PC-9 (cell line): ENCODE measurements around the gene DNAI4. TPM values are rescaled to one million over a fixed set of nuclear protein-coding genes. Genes with fewer than 3 reads are reported as not detected.
"Not testable (repeated sequence)": the region's sequence is repeated elsewhere in the genome, so short reads cannot be mapped to it uniquely, and the experiment has no call there.

Experiments
- BruUV-seq: library from RNA; stranded (reverse); fragments of 400-500 nt; replicated peaks from 2 replicates; lab custom pipeline; 2021; lab: Mats Ljungman, UMichigan
- CTCF ChIA-PET: fragments of 300-600 bp; sonication (Branson Sonifier 250); formaldehyde crosslinking; loops from one replicate; lab custom pipeline; 2022; ENCODE audit warnings: antibody characterized with exemption; lab: Charles Lee
- POLR2A ChIA-PET: fragments of 300-600 bp; sonication (Branson Sonifier 250); formaldehyde crosslinking; loops from one replicate; lab custom pipeline; 2022; ENCODE audit warnings: antibody characterized with exemption; ENCODE audit not compliant: unreplicated experiment; lab: Charles Lee
- DNase-seq, 2 experiments: peaks; one replicate each; pipeline versions ENCODE4 v3.0.0 to v3.0.0-alpha.2; 2015 to 2022; ENCODE audit warnings: mixed read lengths in 1 of 2
- H2AFZ ChIP-seq: fragments of 200-600 bp; sonication (generic); 2 replicates; pipeline ENCODE4 v1.8.1; 2017; ENCODE audit warnings: antibody characterized with exemption
- H3F3A ChIP-seq: fragments of 200-600 bp; sonication (generic); 2 replicates; pipeline ENCODE4 v1.8.1; 2017; ENCODE audit warnings: antibody characterized with exemption, mild to moderate bottlenecking, low read depth; ENCODE audit not compliant: insufficient read depth
- H3K27ac ChIP-seq: fragments of 200-600 bp; sonication (generic); 2 replicates; pipeline ENCODE4 v1.6.1; 2016; ENCODE audit warnings: mixed run types
- H3K27me3 ChIP-seq: fragments of 200-600 bp; sonication (generic); 2 replicates; pipeline ENCODE4 v1.6.1; 2016; ENCODE audit warnings: low read depth, mixed run types; ENCODE audit not compliant: insufficient read depth
- H3K36me3 ChIP-seq: fragments of 200-600 bp; sonication (generic); 2 replicates; pipeline ENCODE4 v1.6.1; 2016; ENCODE audit warnings: low read depth, mixed run types
- H3K4me1 ChIP-seq: fragments of 200-600 bp; sonication (generic); replicated peaks from 2 replicates; pipeline ENCODE4 v1.6.1; 2016; ENCODE audit warnings: mixed run types; ENCODE audit not compliant: insufficient read depth
- H3K4me2 ChIP-seq: fragments of 200-600 bp; sonication (generic); 2 replicates; pipeline ENCODE4 v1.6.1; 2017; ENCODE audit warnings: mixed run types
- H3K4me3 ChIP-seq: fragments of 200-600 bp; sonication (generic); 2 replicates; pipeline ENCODE4 v1.6.1; 2016; ENCODE audit warnings: mixed run types
- H3K79me2 ChIP-seq: fragments of 200-600 bp; sonication (generic); 2 replicates; pipeline ENCODE4 v1.6.1; 2017; ENCODE audit warnings: low read depth, mixed run types
- H3K9me2 ChIP-seq: fragments of 200-600 bp; sonication (generic); 2 replicates; pipeline ENCODE4 v1.8.1; 2017; ENCODE audit warnings: mild to moderate bottlenecking; ENCODE audit not compliant: insufficient read depth
- H3K9me3 ChIP-seq: fragments of 200-600 bp; sonication (generic); 2 replicates; pipeline ENCODE4 v1.8.1; 2016; ENCODE audit warnings: low read depth; ENCODE audit not compliant: insufficient read depth
- H4K20me1 ChIP-seq: fragments of 200-600 bp; sonication (generic); 2 replicates; pipeline ENCODE4 v1.8.1; 2017; ENCODE audit not compliant: insufficient read depth
- CTCF ChIP-seq: fragments of 200-600 bp; sonication (generic); conservative IDR thresholded peaks from 2 replicates; pipeline ENCODE4 v1.6.1; 2017; ENCODE audit warnings: mixed run types, antibody characterized with exemption, mild to moderate bottlenecking, moderate library complexity
- EZH2 ChIP-seq: fragments of 200-600 bp; sonication (generic); IDR thresholded peaks from 2 replicates; pipeline ENCODE4 v1.8.0; 2017; ENCODE audit warnings: antibody characterized with exemption, low read depth
- intact Hi-C: fragments of 100-400 bp; cut with micrococcal nuclease; formaldehyde crosslinking; loops from one replicate; pipeline ENCODE4 v1.10.0; 2022; ENCODE audit not compliant: unreplicated experiment
- total RNA-seq: library from RNA; stranded (reverse); gene quantifications from 2 replicates; pipeline ENCODE4 v1.2.3, GENCODE V29; 2021

DNAI4 gene
- total RNA-seq, 1 experiment from 2014 or later, result 12.6 TPM

DNA sequence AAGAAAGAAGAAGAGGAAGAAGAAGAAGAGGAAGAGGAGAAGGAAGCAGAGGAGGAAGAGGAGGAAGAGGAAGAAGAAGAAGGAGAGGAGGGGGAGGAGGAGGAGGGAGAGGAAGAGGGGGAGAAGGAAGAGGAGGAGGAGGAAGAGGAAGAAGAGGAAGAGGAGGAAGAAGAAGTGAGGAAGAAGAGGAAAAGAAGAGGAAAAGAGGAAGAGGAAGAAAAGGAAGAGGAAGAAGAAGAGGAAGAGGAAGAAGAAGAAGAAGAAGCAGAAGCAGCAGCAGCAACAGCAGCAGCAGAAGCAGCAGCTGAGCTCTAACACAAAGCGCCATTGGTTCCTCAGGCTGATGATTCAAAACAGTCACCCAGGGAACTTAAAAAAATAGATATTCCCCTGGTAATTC, 34.0 kb downstream of the DNAI4 start:
- no peaks in the 10 kb centered on the region for H3F3A ChIP-seq
- H3K4me2 ChIP-seq, result no peak overlapping the region
- H3K27me3 ChIP-seq, result no peaks in the 10 kb centered on the region
- no TSS peak for BruUV-seq
- H3K36me3 ChIP-seq, result no peaks in the 10 kb centered on the region
- H2AFZ ChIP-seq, result no peak overlapping the region
- TF ChIP-seq EZH2, result no peak
- no peaks in the 10 kb centered on the region for H3K4me1 ChIP-seq
- no peak for DNase-seq
- H3K79me2 ChIP-seq, result no peaks in the 10 kb centered on the region
- ChIA-PET CTCF (no interaction called here), POLR2A (no interaction called here)
- intact Hi-C loops, result no loop called here
- no peaks in the 10 kb centered on the region; the same call in 1 of the 2 replicates for H4K20me1 ChIP-seq
- no peaks in the 10 kb centered on the region for H3K9me3 ChIP-seq
- no peak overlapping the region for H3K4me3 ChIP-seq
- H3K27ac ChIP-seq, result no peak overlapping the region
- H3K9me2 ChIP-seq, result no peaks in the 10 kb centered on the region

- DNase-seq, result no peak
- intact Hi-C loops, result no loop called here
- H3K9me3 ChIP-seq, result no peaks in the 10 kb centered on the region
- H4K20me1 ChIP-seq, result no peaks in the 10 kb centered on the region; the same call in 1 of the 2 replicates
- no peaks in the 10 kb centered on the region for H3K79me2 ChIP-seq
- no peaks in the 10 kb centered on the region for H3K9me2 ChIP-seq
- no peak overlapping the region for H3K4me2 ChIP-seq
- no peak overlapping the region for H2AFZ ChIP-seq
- TF ChIP-seq CTCF (no peak), EZH2 (no peak)
- H3K27me3 ChIP-seq, result no peaks in the 10 kb centered on the region
- H3K36me3 ChIP-seq, result no peaks in the 10 kb centered on the region
- BruUV-seq, result no TSS peak
- H3K27ac ChIP-seq, result no peak overlapping the region
- no peaks in the 10 kb centered on the region for H3K4me1 ChIP-seq
- CTCF ChIA-PET, result no interaction called here
- POLR2A ChIA-PET, result no interaction called here
- H3K4me3 ChIP-seq, result no peak overlapping the region
- H3F3A ChIP-seq, result no peaks in the 10 kb centered on the region
These were observed 35.6 kb downstream of the DNAI4 start for GRCh38 chr1:66889030-66889429.

DNA sequence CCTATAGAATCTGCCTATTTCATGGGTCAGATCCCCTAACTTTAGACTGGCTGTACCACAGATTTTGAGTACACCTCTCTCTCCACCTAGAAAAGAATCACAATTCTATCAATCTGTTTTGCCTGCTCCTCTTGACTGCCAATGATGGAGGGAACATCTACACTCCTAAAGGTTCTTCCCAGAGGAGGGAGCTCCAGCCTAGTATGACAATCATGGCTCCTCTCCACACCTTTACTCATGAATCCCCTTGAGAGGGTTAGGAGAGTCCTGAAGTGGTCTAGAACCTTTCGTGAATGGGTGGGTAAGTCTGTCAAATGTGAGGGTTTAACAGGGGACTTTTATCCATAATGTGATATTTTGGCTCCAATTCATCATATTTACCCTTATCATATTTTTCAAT, 48.0 kb downstream of the DNAI4 start:
- Histone ChIP-seq H3F3A (no peaks in the 10 kb centered on the region), H3K36me3 (no peaks in the 10 kb centered on the region), H3K9me3 (peaks cover 3% of the 10 kb centered on the region; the same call in 1 of the 2 replicates), H3K4me1 (no peaks in the 10 kb centered on the region), H3K79me2 (no peaks in the 10 kb centered on the region), H3K9me2 (no peaks in the 10 kb centered on the region), H3K4me3 (no peak overlapping the region), H3K4me2 (no peak overlapping the region), H4K20me1 (no peaks in the 10 kb centered on the region), H3K27ac (no peak overlapping the region), H3K27me3 (no peaks in the 10 kb centered on the region), H2AFZ (no peak overlapping the region)
- no peak for TF ChIP-seq EZH2
- no peak for TF ChIP-seq CTCF
- no TSS peak for BruUV-seq
- ChIA-PET CTCF (no interaction called here), POLR2A (no interaction called here)
- no peak for DNase-seq
- intact Hi-C loops, result no loop called here

GRCh38 chr1:66873111-66873510, 51.5 kb downstream of the DNAI4 start:
- Histone ChIP-seq H3K36me3 (no peaks in the 10 kb centered on the region), H4K20me1 (no peaks in the 10 kb centered on the region), H3F3A (no peaks in the 10 kb centered on the region), H3K27ac (no peak overlapping the region), H3K4me2 (no peak overlapping the region), H3K79me2 (no peaks in the 10 kb centered on the region), H3K9me2 (no peaks in the 10 kb centered on the region; the same call in 1 of the 2 replicates), H3K27me3 (no peaks in the 10 kb centered on the region), H3K4me1 (no peaks in the 10 kb centered on the region), H3K9me3 (no peaks in the 10 kb centered on the region), H2AFZ (no peak overlapping the region), H3K4me3 (no peak overlapping the region)
- no peak for DNase-seq
- TF ChIP-seq CTCF, result no peak
- no peak for TF ChIP-seq EZH2
- BruUV-seq, result no TSS peak
- ChIA-PET POLR2A (no interaction called here), CTCF (no interaction called here)
- intact Hi-C loops, result no loop called here

- CTCF ChIA-PET, H3F3A ChIP-seq, H3K4me3 ChIP-seq, H3K4me2 ChIP-seq, H3K27ac ChIP-seq, H3K79me2 ChIP-seq, H4K20me1 ChIP-seq, POLR2A ChIA-PET, BruUV-seq, H3K27me3 ChIP-seq, H3K9me3 ChIP-seq, H3K36me3 ChIP-seq, DNase-seq, H3K4me1 ChIP-seq, intact Hi-C loops, H2AFZ ChIP-seq, H3K9me2 ChIP-seq: not testable (repeated sequence)
These were observed 52.6 kb downstream of the DNAI4 start for GRCh38 chr1:66872024-66872423.
